ENCODE measurements around the gene SEPTIN1. TPM values are rescaled to one million over a fixed set of nuclear protein-coding genes. Genes with fewer than 3 reads are reported as not detected.

SEPTIN1 gene
- total RNA-seq, 1 donor from 2014 or later, result 2.0 TPM

GRCh38 chr16:30374538-30374937 is 7.8 kb downstream of the SEPTIN1 start, which contains the start of gene MYL11:
Gene MYL11 (plus strand): TSS chr16:30374802. CDS start chr16:30374858, 56 bp downstream.
- Mint-ChIP-seq H3K4me3 (ENCODE audit: low read depth) (no peak within 1 kb of the TSS), H3K4me1 (ENCODE audit: low read depth) (peaks cover 17% of the 10 kb centered on the region), H3K9me3 (ENCODE audit: low read depth) (no peaks in the 10 kb centered on the region), H3K36me3 (ENCODE audit: insufficient read depth) (no peaks in the 10 kb centered on the region), H3K27me3 (no peaks in the 10 kb centered on the region), H3K27ac (peak within 1 kb of the TSS; percentile 52)
- TF ChIP-seq CTCF (IDR thresholded peaks at IDR 0.05; ENCODE audit: unreplicated experiment), result no peak
- DNase-seq (ENCODE audit: low spot score, unreplicated experiment), result no peak

GRCh38 chr16:30372725-30373124 is 9.6 kb downstream of the SEPTIN1 start:
- no peak for TF ChIP-seq CTCF (IDR thresholded peaks at IDR 0.05; ENCODE audit: unreplicated experiment)
- Mint-ChIP-seq H3K36me3 (ENCODE audit: insufficient read depth) (no peaks in the 10 kb centered on the region), H3K27ac (peak overlapping the region; percentile 76), H3K9me3 (ENCODE audit: low read depth) (no peaks in the 10 kb centered on the region), H3K4me3 (ENCODE audit: low read depth) (peak overlapping the region; percentile 23), H3K27me3 (no peaks in the 10 kb centered on the region), H3K4me1 (ENCODE audit: low read depth) (peaks cover 31% of the 10 kb centered on the region)
- DNase-seq (ENCODE audit: low spot score, unreplicated experiment), result no peak

DNA sequence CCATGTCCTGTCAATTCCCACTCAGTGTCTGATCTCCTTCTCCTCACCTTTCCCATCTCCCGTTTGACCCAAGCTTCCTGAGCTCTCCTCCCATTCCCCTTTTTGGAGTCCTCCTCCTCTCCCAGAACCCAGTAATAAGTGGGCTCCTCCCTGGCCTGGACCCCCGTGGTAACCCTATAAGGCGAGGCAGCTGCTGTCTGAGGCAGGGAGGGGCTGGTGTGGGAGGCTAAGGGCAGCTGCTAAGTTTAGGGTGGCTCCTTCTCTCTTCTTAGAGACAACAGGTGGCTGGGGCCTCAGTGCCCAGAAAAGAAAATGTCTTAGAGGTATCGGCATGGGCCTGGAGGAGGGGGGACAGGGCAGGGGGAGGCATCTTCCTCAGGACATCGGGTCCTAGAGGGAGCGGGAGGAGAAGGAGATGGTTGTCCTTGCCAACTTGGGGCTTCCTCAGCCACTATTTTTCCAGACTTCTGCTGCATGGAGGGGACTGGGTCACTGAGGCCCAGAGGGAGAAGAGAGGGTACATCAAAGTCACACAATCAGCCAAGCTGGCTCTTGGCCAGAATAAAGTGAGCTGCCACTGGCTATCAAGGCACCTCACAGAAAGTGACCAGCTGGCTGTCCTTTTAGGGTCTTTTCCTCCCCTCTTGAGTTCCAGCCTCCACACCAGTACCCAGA is 10.2 kb downstream of the SEPTIN1 start:
- no peak for DNase-seq (ENCODE audit: low spot score, unreplicated experiment)
- no peaks in the 10 kb centered on the region for H3K36me3 Mint-ChIP-seq (ENCODE audit: insufficient read depth)
- H3K27ac Mint-ChIP-seq, result peak overlapping the region; percentile 99

DNA sequence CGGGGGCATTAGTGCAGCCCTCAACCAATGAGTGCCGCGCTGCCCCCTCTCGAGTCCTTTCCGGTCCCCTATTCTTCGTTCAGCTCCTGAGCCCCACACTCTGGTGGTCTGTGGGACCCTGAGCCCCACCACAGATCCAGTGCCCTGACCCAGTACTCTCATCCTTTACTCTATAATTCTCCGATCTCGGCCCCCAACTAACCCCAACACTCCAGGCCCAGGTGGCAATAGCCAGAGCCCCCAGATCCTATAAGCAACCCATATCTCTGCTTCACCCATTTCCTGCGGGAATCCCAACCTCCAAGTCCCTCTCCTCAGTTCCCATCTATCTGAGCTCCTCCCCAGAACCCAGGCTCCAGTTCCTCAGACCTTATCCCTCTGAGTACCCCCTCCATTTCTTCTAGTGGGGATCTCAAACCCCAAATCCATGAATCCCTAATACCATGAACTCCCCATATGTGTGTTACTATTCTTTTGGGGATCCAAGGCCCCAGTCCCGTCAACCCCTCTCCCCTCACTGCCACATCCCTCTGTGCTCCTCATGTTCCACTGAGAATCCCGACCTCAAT is 11.0 kb downstream of the SEPTIN1 start:
- Mint-ChIP-seq H3K27ac (peak overlapping the region; percentile 99), H3K36me3 (ENCODE audit: insufficient read depth) (no peaks in the 10 kb centered on the region), H3K4me3 (ENCODE audit: low read depth) (peak overlapping the region; percentile 76), H3K9me3 (ENCODE audit: low read depth) (no peaks in the 10 kb centered on the region), H3K27me3 (no peaks in the 10 kb centered on the region), H3K4me1 (ENCODE audit: low read depth) (peaks cover 37% of the 10 kb centered on the region)
- no peak for DNase-seq (ENCODE audit: low spot score, unreplicated experiment)
- peak; percentile 24 for TF ChIP-seq CTCF (IDR thresholded peaks at IDR 0.05; ENCODE audit: unreplicated experiment)

More for the DNA sequence above, 10.2 kb downstream of the SEPTIN1 start:
- Mint-ChIP-seq H3K4me1 (ENCODE audit: low read depth) (peaks cover 34% of the 10 kb centered on the region), H3K9me3 (ENCODE audit: low read depth) (no peaks in the 10 kb centered on the region), H3K4me3 (ENCODE audit: low read depth) (peak overlapping the region; percentile 76), H3K27me3 (no peaks in the 10 kb centered on the region)
- TF ChIP-seq CTCF (IDR thresholded peaks at IDR 0.05; ENCODE audit: unreplicated experiment), result no peak

DNA sequence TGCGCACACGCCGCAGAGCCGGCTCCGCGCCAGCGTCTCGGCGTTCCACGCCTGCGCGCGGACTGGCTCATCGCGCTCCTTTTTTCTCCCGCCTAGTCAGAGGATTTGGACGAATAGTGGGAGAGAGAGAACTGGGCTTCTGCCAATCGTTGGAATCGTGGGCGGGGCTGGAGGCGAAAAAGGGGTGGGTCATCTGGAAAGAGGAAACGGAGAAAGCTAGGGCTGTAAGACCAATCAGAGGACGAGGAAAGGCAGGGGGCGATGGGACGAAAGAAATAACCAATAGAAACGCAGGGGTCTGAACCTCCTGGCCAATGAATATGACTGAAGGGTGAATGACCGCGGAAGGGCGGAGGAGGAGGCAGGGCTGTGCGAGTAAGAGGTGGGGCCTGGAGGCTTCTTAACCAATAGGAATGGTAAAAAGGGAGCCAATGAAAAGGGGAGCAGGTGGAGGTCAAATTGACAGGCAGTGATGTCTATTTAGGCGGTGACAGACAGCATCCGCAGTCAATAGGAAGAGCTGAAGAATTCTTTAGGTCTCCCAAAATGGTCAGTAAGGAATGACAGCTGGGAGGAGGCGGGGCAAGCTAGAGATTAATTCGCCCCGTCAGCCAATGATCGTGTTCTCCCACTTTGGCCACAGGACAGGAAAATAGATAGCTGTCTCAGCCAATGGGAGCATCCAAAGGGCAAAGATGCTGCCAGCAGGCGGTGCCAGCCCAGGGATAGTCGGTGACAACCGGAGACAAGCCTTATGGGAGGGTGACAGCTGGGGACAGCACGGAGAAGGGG is 11.7 kb downstream of the SEPTIN1 start, which contains the start of gene TBC1D10B:
Gene TBC1D10B, minus strand, starts transcription at position 39 of the 792 bp plus-strand sequence. CDS start 311 bp downstream, outside the sequence.
- H3K27me3 Mint-ChIP-seq, result no peaks in the 10 kb centered on the region
- peak within 1 kb of the TSS; percentile 99 for H3K27ac Mint-ChIP-seq
- H3K9me3 Mint-ChIP-seq (ENCODE audit: low read depth), result no peaks in the 10 kb centered on the region
- DNase-seq (ENCODE audit: low spot score, unreplicated experiment), result peak; percentile 98
- H3K4me1 Mint-ChIP-seq (ENCODE audit: low read depth), result peaks cover 38% of the 10 kb centered on the region
- H3K4me3 Mint-ChIP-seq (ENCODE audit: low read depth), result peak within 1 kb of the TSS; percentile 82
- TF ChIP-seq CTCF (IDR thresholded peaks at IDR 0.05; ENCODE audit: unreplicated experiment), result no peak
- no peaks in the 10 kb centered on the region for H3K36me3 Mint-ChIP-seq (ENCODE audit: insufficient read depth)
